Measurements from ENCODE around the gene C2orf92.

GRCh38 chr2:97673915-97674283, 4.4 kb downstream of the C2orf92 start:
- no peak for TF ChIP-seq RFX5 (IDR thresholded peaks at IDR 0.05)
- TF ChIP-seq SMC3 (IDR thresholded peaks at IDR 0.05): no peak
- TF ChIP-seq CTCF (IDR thresholded peaks at IDR 0.05): no peak
- no peak for TF ChIP-seq PBX3 (IDR thresholded peaks at IDR 0.05)
- no peak for TF ChIP-seq EP300 (IDR thresholded peaks at IDR 0.05)
- TF ChIP-seq USF2 (IDR thresholded peaks at IDR 0.05): no peak
- TF ChIP-seq CHD4 (IDR thresholded peaks at IDR 0.05; ENCODE audit: borderline replicate concordance): no peak
- no peak for TF ChIP-seq POLR2A (IDR thresholded peaks at IDR 0.05; ENCODE audit: low read length)
